Measurements from ENCODE around the gene IDI2.

IDI2 gene

GRCh38 chr10:1049425-1049958 lies 23.8 kb upstream of the IDI2 start:
- H2AFZ ChIP-seq, result peak overlapping the region; percentile 88
- peak overlapping the region; percentile 81 for H3K4me3 ChIP-seq (ENCODE audit: low read depth, low read length)
- H3K27ac ChIP-seq, result peak overlapping the region; percentile 99
- no peak for TF ChIP-seq CTCF (IDR thresholded peaks at IDR 0.05)
- no peaks in the 10 kb centered on the region for H3K36me3 ChIP-seq (ENCODE audit: control insufficient read depth, insufficient read depth, low read length)
- no peaks in the 10 kb centered on the region for H3K27me3 ChIP-seq (ENCODE audit: control insufficient read depth, insufficient read depth, low read length)
- no peak overlapping the region for H3K9ac ChIP-seq
- peak overlapping the region; percentile 82 for H3K4me2 ChIP-seq (ENCODE audit: low read length)
- peaks cover 12% of the 10 kb centered on the region for H3K4me1 ChIP-seq
- peaks cover 12% of the 10 kb centered on the region for H3K79me2 ChIP-seq
- no peaks in the 10 kb centered on the region for H3K9me3 ChIP-seq (ENCODE audit: control insufficient read depth, low read length)

- peak within 1 kb of the TSS; percentile 88 for H2AFZ ChIP-seq
- TF ChIP-seq CTCF (IDR thresholded peaks at IDR 0.05), result peak; percentile 14
- H3K9me3 ChIP-seq (ENCODE audit: control insufficient read depth, low read length), result no peaks in the 10 kb centered on the region
- peaks cover 7% of the 10 kb centered on the region for H3K4me1 ChIP-seq
- no peaks in the 10 kb centered on the region for H3K27me3 ChIP-seq (ENCODE audit: control insufficient read depth, insufficient read depth, low read length)
- peak within 1 kb of the TSS; percentile 99 for H3K27ac ChIP-seq
- H3K4me2 ChIP-seq (ENCODE audit: low read length), result peak within 1 kb of the TSS; percentile 82
- peak within 1 kb of the TSS; percentile 25 for H3K9ac ChIP-seq
- H3K79me2 ChIP-seq, result peaks cover 10% of the 10 kb centered on the region
- no peaks in the 10 kb centered on the region for H3K36me3 ChIP-seq (ENCODE audit: control insufficient read depth, insufficient read depth, low read length)
- peak within 1 kb of the TSS; percentile 81 for H3K4me3 ChIP-seq (ENCODE audit: low read depth, low read length)
These were observed 23.2 kb upstream of the IDI2 start, which contains the start of gene IDI1 for GRCh38 chr10:1048732-1049424. TSS of gene IDI1 (minus strand) at chr10:1049119. CDS start at chr10:1049003, 116 bp downstream.

GRCh38 chr10:1048349-1048731 lies 22.7 kb upstream of the IDI2 start:
- peak overlapping the region; percentile 88 for H2AFZ ChIP-seq
- H3K36me3 ChIP-seq (ENCODE audit: control insufficient read depth, insufficient read depth, low read length), result no peaks in the 10 kb centered on the region
- H3K4me1 ChIP-seq, result peaks cover 7% of the 10 kb centered on the region

GRCh38 chr10:1047937-1048336 lies 22.3 kb upstream of the IDI2 start:
- H3K36me3 ChIP-seq (ENCODE audit: control insufficient read depth, insufficient read depth, low read length), result no peaks in the 10 kb centered on the region
- peak overlapping the region; percentile 88 for H2AFZ ChIP-seq
- peak overlapping the region; percentile 81 for H3K4me3 ChIP-seq (ENCODE audit: low read depth, low read length)
- H3K27ac ChIP-seq, result peak overlapping the region; percentile 99
- no peaks in the 10 kb centered on the region for H3K9me3 ChIP-seq (ENCODE audit: control insufficient read depth, low read length)
- peaks cover 10% of the 10 kb centered on the region for H3K79me2 ChIP-seq
- H3K4me1 ChIP-seq, result peaks cover 7% of the 10 kb centered on the region
- H3K9ac ChIP-seq, result no peak overlapping the region
- H3K4me2 ChIP-seq (ENCODE audit: low read length), result peak overlapping the region; percentile 73
- TF ChIP-seq CTCF (IDR thresholded peaks at IDR 0.05), result no peak
- no peaks in the 10 kb centered on the region for H3K27me3 ChIP-seq (ENCODE audit: control insufficient read depth, insufficient read depth, low read length)

More at GRCh38 chr10:1048349-1048731, 22.7 kb upstream of the IDI2 start:
- Histone ChIP-seq H3K9me3 (ENCODE audit: control insufficient read depth, low read length) (no peaks in the 10 kb centered on the region), H3K4me2 (ENCODE audit: low read length) (peak overlapping the region; percentile 73), H3K9ac (no peak overlapping the region), H3K27me3 (ENCODE audit: control insufficient read depth, insufficient read depth, low read length) (no peaks in the 10 kb centered on the region), H3K4me3 (ENCODE audit: low read depth, low read length) (peak overlapping the region; percentile 81), H3K27ac (peak overlapping the region; percentile 99), H3K79me2 (peaks cover 10% of the 10 kb centered on the region)
- TF ChIP-seq CTCF (IDR thresholded peaks at IDR 0.05), result no peak
